Measurements from ENCODE around the gene A2M.

Gene A2M

GRCh38 chr12:9108504-9109212 lies 7.1 kb downstream of the A2M start:
- no peaks in the 10 kb centered on the region for H3K4me1 ChIP-seq
- H3K4me3 ChIP-seq (ENCODE audit: low read depth, low read length), result no peak overlapping the region
- H3K36me3 ChIP-seq, result no peaks in the 10 kb centered on the region
- no peak for DNase-seq
- H3K9me3 ChIP-seq, result no peaks in the 10 kb centered on the region
- no peaks in the 10 kb centered on the region for H3K27me3 ChIP-seq
- no peak for TF ChIP-seq CTCF (IDR thresholded peaks at IDR 0.05; ENCODE audit: low read depth, low read length)

DNA sequence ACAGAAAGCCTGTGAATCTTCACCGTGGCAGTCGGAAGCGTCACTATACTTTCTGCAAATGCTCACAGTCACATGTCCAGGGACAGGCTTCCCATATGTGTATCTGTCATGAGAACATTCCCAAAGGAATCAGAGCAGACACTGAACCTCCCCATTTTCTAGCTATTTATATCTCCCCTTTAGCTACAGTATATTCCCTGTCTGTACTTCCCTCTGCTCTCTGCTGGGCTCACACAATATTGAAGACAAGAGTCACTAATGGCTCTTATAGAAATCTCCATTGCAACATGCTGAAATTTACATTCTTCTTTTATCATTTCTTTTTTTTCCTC lies 8.2 kb downstream of the A2M start:
- Histone ChIP-seq H3K27me3 (no peaks in the 10 kb centered on the region), H3K36me3 (no peaks in the 10 kb centered on the region), H3K9me3 (no peaks in the 10 kb centered on the region), H3K4me1 (no peaks in the 10 kb centered on the region), H3K4me3 (ENCODE audit: low read depth, low read length) (no peak overlapping the region)
- TF ChIP-seq CTCF (IDR thresholded peaks at IDR 0.05; ENCODE audit: low read depth, low read length), result no peak
- no peak for DNase-seq

DNA sequence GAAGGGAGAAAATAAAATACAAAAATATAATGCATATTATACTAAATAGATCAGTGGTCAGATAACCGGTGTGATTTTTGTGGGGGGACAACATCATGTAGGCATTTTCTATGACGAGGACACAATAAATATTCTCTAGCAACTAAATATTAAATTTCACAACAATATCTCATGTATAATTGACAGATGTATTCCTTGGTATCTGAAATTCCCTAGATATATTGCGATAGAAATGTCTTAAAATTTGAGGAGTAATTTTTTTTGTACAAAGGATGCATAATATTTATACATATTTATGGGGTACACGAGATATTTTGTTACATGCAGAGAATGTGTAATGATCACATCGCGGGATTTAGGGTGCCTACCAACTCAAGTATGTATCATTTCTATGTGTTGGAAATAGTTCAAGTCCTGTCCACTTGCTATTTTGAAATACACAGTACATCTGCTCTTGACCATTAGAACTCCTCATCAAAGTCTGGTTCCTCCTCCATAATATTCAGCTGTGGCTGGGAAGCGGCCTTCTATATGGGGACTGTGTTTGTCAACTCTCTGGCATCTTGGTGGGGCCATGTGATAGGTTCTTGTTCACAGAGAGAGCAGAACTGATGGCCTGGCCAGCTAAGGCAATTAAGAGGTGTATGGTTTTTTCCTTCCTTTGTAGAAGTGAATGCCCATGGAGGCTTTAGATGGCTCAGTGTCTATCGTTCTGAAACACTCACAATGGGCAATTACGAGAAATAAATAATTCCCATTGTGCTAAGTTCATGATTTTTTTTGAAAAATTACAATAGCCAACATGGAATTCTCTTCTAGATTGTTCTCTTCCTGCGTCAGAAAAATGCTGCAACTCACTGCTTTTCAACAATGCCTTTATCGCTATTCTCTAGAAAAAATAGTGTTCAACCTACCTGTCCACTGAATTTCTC lies 8.8 kb downstream of the A2M start:
- Histone ChIP-seq H3K4me3 (ENCODE audit: low read depth, low read length) (no peak overlapping the region), H3K9me3 (no peaks in the 10 kb centered on the region), H3K4me1 (no peaks in the 10 kb centered on the region), H3K27me3 (no peaks in the 10 kb centered on the region), H3K36me3 (no peaks in the 10 kb centered on the region)
- DNase-seq, result no peak
- no peak for TF ChIP-seq CTCF (IDR thresholded peaks at IDR 0.05; ENCODE audit: low read depth, low read length)

DNA sequence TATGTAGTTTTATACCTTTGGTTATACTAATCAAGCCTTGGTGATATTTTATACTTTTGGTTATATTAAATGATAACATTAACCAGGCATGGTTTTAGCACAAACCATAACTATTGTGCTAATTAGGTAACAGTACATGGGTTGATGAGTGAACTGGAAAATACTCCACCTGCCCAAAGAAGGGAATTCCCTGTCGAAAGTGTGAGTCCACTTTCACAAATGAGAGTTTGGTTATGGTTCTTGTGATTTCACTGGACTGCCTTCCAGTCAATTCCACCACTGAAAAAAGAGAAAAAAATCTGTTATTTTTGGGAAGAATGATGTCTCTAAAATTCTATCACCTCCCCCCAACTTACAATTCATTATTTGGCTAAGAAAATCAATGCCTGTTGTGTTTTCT lies 9.7 kb downstream of the A2M start:
- Histone ChIP-seq H3K27me3 (no peaks in the 10 kb centered on the region), H3K4me3 (ENCODE audit: low read depth, low read length) (no peak overlapping the region), H3K9me3 (no peaks in the 10 kb centered on the region), H3K4me1 (no peaks in the 10 kb centered on the region), H3K36me3 (no peaks in the 10 kb centered on the region)
- TF ChIP-seq CTCF (IDR thresholded peaks at IDR 0.05; ENCODE audit: low read depth, low read length), result no peak
- no peak for DNase-seq

DNA sequence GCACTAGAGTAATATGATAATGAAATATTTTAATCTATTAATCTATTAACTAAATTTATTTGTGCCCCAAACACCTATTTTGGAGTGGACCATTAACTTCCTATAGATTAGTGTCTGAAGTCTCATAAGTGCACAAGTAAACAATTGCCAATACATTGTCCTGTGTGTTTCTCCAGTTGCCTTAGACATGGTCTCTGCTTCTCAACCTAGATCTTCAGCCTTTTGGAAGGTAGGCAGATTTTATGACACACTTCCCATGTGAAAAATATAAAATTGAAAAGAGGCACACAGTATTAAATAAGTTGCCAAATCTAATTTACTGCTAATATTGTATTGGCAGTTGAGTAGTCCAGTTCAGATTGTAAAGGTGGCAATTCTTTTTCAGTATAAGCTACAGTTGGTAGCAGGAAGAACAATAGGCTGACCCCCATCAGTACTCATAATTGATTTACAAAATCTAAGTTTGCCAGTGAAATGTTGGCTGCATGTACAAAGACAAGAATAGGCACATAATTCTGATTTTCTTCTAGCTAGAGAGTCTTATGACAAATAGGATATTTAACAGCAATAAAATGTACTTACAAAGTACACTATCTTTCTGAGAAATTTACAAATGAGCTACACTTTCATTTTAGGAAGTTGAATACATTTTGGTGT lies 10.8 kb downstream of the A2M start:
- DNase-seq, result no peak
- no peaks in the 10 kb centered on the region for H3K9me3 ChIP-seq
- no peaks in the 10 kb centered on the region for H3K36me3 ChIP-seq
- TF ChIP-seq CTCF (IDR thresholded peaks at IDR 0.05; ENCODE audit: low read depth, low read length), result no peak
- H3K4me1 ChIP-seq, result no peaks in the 10 kb centered on the region
- H3K4me3 ChIP-seq (ENCODE audit: low read depth, low read length), result no peak overlapping the region
- no peaks in the 10 kb centered on the region for H3K27me3 ChIP-seq
